ENCODE measurements around the gene GPR15LG. TPM values are rescaled to one million over a fixed set of nuclear protein-coding genes. Genes with fewer than 3 reads are reported as not detected.

The GPR15LG gene
- total RNA-seq, 2 donors from 2014 or later: not detected

DNA sequence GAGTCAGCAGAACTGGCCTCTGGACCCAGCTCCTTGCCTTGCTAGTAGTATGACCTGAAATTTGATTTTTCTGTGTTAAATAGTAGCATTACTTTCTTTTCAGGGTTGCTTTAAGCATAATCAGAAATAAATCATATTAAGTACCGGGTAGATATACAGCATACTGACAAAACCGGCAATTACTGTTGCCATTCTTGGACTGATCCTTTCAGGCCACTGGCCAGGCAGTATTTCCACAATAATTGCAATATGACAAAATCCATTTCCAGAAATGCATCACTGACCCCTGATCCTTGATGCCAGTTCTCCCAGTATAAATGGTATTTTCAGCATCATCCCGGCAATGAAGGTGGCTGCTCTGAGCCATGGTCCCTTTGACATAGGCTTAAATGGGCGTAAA lies 60.9 kb downstream of the GPR15LG start:
- DNase-seq (ENCODE audit: low spot score): no peak
- Histone ChIP-seq H3K27ac (no peak overlapping the region), H3K9me3 (no peaks in the 10 kb centered on the region), H3K4me1 (ENCODE audit: control insufficient read depth in 1 of 2, low read depth in 2 of 2) (no peaks in the 10 kb centered on the region), H3K4me3 (no peak overlapping the region), H3K27me3 (replicated peaks; ENCODE audit: insufficient read depth) (no peaks in the 10 kb centered on the region), H3K36me3 (no peaks in the 10 kb centered on the region)
- no peak for ATAC-seq (ENCODE audit: insufficient number of reproducible peaks, low FRiP score, low read depth)
- TF ChIP-seq, protein P1, sequence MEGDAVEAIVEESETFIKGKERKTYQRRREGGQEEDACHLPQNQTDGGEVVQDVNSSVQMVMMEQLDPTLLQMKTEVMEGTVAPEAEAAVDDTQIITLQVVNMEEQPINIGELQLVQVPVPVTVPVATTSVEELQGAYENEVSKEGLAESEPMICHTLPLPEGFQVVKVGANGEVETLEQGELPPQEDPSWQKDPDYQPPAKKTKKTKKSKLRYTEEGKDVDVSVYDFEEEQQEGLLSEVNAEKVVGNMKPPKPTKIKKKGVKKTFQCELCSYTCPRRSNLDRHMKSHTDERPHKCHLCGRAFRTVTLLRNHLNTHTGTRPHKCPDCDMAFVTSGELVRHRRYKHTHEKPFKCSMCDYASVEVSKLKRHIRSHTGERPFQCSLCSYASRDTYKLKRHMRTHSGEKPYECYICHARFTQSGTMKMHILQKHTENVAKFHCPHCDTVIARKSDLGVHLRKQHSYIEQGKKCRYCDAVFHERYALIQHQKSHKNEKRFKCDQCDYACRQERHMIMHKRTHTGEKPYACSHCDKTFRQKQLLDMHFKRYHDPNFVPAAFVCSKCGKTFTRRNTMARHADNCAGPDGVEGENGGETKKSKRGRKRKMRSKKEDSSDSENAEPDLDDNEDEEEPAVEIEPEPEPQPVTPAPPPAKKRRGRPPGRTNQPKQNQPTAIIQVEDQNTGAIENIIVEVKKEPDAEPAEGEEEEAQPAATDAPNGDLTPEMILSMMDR (IDR thresholded peaks at IDR 0.05): no peak

Other genes starting within 250 kb of the GPR15LG start
- 100 to 1,000 TPM; 114 to 116 TPM for gene GHITM, start 34.3 kb upstream of the GPR15LG start, total RNA-seq
- gene CDHR1, start 20.7 kb downstream of the GPR15LG start, total RNA-seq: under 1 TPM in 1 of 2 donors, not detected in 1; 0.14 TPM
- not detected for gene LRIT2, start 51.7 kb downstream of the GPR15LG start, total RNA-seq
- not detected for gene LRIT1, start 67.7 kb downstream of the GPR15LG start, total RNA-seq
- gene RGR, start 71.3 kb downstream of the GPR15LG start, total RNA-seq: not detected
- 10 to 100 TPM; 39.0 to 60.6 TPM for gene CCSER2, start 154.8 kb downstream of the GPR15LG start, total RNA-seq

Measured in thoracic aorta (tissue), 2 donors.